DND-41 (cell line): ENCODE data around the gene RNU1-4.
"Not testable (repeated sequence)": the region's sequence is repeated elsewhere in the genome, so short reads cannot be mapped to it uniquely, and the experiment has no call there.

Experiments
- ATAC-seq: fragments of 200-7000 bp; cut with Tn5 transposase; 3 replicates; pipeline ENCODE4 v1.9.1; 2021; ENCODE audit warnings: low read depth; ENCODE audit not compliant: insufficient read depth
- DNase-seq: peaks from one replicate; pipeline ENCODE4 v3.0.0-alpha.2; 2020
- H2AFZ ChIP-seq: 2 replicates; pipeline ENCODE4 v1.6.0; 2012; ENCODE audit warnings: low read depth, low read length
- H3K27ac ChIP-seq: 2 replicates; pipeline ENCODE4 v1.5.1; 2012; ENCODE audit warnings: low read length, inconsistent platforms
- H3K27me3 ChIP-seq: fragments of 200-600 bp; sonication (generic); 2 replicates; pipeline ENCODE4 v1.6.0; 2012; ENCODE audit warnings: low read length, mild to moderate bottlenecking, inconsistent platforms; ENCODE audit not compliant: insufficient read depth, poor library complexity
- H3K36me3 ChIP-seq: 2 replicates; pipeline ENCODE4 v1.5.1; 2012; ENCODE audit warnings: low read length, inconsistent platforms; ENCODE audit not compliant: insufficient read depth
- H3K4me1 ChIP-seq: 2 replicates; pipeline ENCODE4 v1.5.1; 2012; ENCODE audit warnings: mild to moderate bottlenecking, low read length; ENCODE audit not compliant: insufficient read depth
- H3K4me2 ChIP-seq: 2 replicates; pipeline ENCODE4 v1.6.0; 2012; ENCODE audit warnings: mild to moderate bottlenecking, moderate library complexity, low read length, inconsistent platforms; ENCODE audit not compliant: insufficient read depth
- H3K4me3 ChIP-seq, 2 experiments: fragments of 200-600 bp in 1 of 2; shearing (Covaris generic) in 1 of 2; 2 replicates each; pipeline ENCODE4 v1.5.1; 2012 to 2016; ENCODE audit warnings: inconsistent platforms in 2 of 2, low read length in 2 of 2, mild to moderate bottlenecking in 2 of 2, low read depth in 1 of 2, moderate library complexity in 1 of 2
- H3K79me2 ChIP-seq: 2 replicates; pipeline ENCODE4 v1.6.0; 2012; ENCODE audit warnings: low read length, inconsistent platforms; ENCODE audit not compliant: insufficient read depth
- H3K9ac ChIP-seq: 2 replicates; pipeline ENCODE4 v1.6.0; 2012; ENCODE audit warnings: low read depth, mild to moderate bottlenecking, inconsistent platforms, low read length, moderate library complexity
- H3K9me3 ChIP-seq: 2 replicates; pipeline ENCODE4 v1.5.1; 2012; ENCODE audit warnings: low read length, moderate library complexity, mild to moderate bottlenecking, inconsistent platforms; ENCODE audit not compliant: insufficient read depth, severe bottlenecking
- H4K20me1 ChIP-seq: 2 replicates; pipeline ENCODE4 v1.6.0; 2012; ENCODE audit warnings: low read length; ENCODE audit not compliant: insufficient read depth

The RNU1-4 gene

DNA sequence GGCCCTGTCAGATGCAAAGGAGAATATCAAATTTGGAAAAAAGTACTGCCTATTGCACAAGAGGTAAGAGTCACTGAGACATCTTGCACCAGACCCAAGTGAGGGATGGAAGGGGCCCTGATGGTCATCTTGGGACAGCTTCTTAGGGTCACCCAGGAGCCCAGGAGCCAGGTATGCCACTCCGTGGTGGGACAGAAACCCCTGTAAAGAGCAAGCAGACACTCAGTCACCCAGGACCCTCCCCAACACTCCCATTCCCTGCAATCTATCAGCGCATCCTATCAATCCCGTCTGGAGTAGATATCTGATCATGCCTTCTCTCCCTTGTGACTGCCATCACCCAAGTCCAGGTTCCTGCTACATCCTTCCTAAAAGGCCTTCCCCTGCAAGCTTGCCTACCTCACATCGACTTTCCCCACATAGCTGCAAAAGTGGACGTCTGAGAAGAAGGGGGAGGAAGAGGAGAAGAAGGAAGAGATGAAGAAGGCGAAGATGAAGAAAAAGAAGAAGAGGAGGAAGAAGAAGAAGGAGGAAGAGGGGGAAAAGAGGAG is 30.7 kb downstream of the RNU1-4 start:
- H3K27ac ChIP-seq, ATAC-seq, H3K9me3 ChIP-seq, H3K4me2 ChIP-seq, DNase-seq, H3K79me2 ChIP-seq, H3K27me3 ChIP-seq, H3K4me3 ChIP-seq, H3K9ac ChIP-seq, H2AFZ ChIP-seq, H3K4me1 ChIP-seq, H4K20me1 ChIP-seq, H3K36me3 ChIP-seq: not testable (repeated sequence)

- not testable (repeated sequence) for DNase-seq, H3K27me3 ChIP-seq, H3K9me3 ChIP-seq, ATAC-seq, H3K4me3 ChIP-seq, H3K79me2 ChIP-seq, H2AFZ ChIP-seq, H3K4me2 ChIP-seq, H3K27ac ChIP-seq, H3K36me3 ChIP-seq, H3K4me1 ChIP-seq, H3K9ac ChIP-seq, H4K20me1 ChIP-seq
Observed at GRCh38 chr1:16772275-16773204, 32.2 kb downstream of the RNU1-4 start.

DNA sequence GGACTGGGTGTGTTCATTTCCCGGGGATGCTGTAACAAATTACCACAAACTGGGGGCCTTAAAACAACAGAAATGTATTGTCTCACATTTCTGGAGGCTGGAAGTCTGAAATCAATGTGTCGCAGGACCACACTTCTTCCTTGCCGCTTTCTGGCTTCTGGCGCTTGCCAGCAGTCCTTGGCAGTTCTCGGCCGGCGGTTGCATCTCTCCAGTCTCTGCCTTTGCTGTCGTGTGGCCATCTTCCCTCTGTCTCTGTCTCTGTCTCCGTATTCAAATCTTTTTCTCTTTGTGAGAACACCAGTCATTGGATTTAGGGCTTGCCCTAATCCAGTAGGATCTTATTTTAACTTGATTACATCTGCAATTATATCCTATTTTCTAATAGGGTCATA is 32.9 kb downstream of the RNU1-4 start:
- H3K4me3 ChIP-seq, ATAC-seq, H3K9me3 ChIP-seq, H3K4me2 ChIP-seq, H3K4me1 ChIP-seq, H4K20me1 ChIP-seq, H3K79me2 ChIP-seq, DNase-seq, H3K27ac ChIP-seq, H3K36me3 ChIP-seq, H3K27me3 ChIP-seq, H2AFZ ChIP-seq, H3K9ac ChIP-seq: not testable (repeated sequence)

DNA sequence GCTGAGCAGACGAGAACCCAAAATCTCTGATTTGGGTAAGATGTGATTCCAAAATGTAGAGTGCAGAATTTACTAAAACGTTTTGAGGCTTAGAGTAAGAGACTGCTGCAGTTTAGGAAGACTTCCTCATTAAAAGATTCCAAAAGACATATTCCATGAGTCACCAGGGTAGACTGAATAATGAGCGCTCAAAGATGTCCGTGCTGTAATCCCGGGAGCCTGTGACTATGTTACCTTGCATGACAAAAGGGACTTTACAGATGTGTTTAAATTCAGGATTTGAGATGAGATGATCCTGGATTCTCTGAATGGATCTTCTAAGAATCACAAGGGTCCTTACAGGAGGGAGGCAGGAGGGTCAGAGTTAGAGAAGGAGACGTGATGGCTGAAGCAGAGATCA is 33.4 kb downstream of the RNU1-4 start:
- H3K4me2 ChIP-seq, H3K36me3 ChIP-seq, H3K4me1 ChIP-seq, H3K27ac ChIP-seq, H3K4me3 ChIP-seq, H2AFZ ChIP-seq, H3K9ac ChIP-seq, DNase-seq, H3K27me3 ChIP-seq, H4K20me1 ChIP-seq, H3K9me3 ChIP-seq, ATAC-seq, H3K79me2 ChIP-seq: not testable (repeated sequence)

DNA sequence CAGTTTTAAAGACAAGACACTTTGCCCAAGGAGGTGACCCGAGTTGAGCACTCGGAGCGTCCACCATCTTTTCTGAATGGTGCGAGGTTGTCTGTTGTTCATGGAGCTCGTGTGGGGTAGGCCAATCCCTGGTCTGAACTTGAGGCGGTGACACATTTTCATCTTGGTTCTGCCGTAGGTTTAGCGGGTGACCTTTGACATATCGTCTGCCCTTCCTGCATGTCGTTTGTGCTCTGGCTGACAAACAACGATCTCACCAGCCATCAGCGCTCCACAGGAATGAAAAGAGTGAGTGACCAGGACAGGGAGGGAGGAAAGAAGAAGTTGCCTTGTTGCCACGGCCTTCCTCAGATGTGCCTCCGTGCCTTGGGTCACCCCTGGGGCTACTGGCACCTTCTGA is 34.5 kb downstream of the RNU1-4 start:
- H2AFZ ChIP-seq, H4K20me1 ChIP-seq, ATAC-seq, H3K4me1 ChIP-seq, H3K4me3 ChIP-seq, H3K36me3 ChIP-seq, H3K27me3 ChIP-seq, H3K79me2 ChIP-seq, H3K9ac ChIP-seq, H3K27ac ChIP-seq, DNase-seq, H3K9me3 ChIP-seq, H3K4me2 ChIP-seq: not testable (repeated sequence)

DNA sequence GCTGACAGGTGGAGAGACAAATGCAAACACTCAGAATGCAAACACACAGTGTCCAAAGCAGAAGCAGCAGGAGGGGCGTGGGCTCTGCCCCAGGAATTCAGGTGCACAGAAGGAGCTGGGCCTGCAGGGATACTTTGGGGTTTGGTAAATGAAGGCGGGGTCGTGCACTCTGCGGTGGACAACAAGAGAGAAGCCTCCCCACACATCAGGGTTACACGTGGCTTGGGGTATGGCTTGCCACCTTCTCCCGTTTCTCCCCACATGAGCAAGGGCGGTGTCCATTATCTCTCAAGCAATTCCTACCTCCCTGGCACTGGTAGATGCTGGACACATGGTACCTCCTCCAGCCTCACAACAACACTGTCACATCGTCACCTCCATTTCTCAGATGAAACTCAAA is 35.0 kb downstream of the RNU1-4 start:
- not testable (repeated sequence) for ATAC-seq, H3K4me2 ChIP-seq, H3K4me3 ChIP-seq, H3K27ac ChIP-seq, H3K9ac ChIP-seq, H2AFZ ChIP-seq, H3K79me2 ChIP-seq, H3K9me3 ChIP-seq, H4K20me1 ChIP-seq, H3K36me3 ChIP-seq, DNase-seq, H3K27me3 ChIP-seq, H3K4me1 ChIP-seq

- H3K4me1 ChIP-seq, H3K4me3 ChIP-seq, H2AFZ ChIP-seq, H3K36me3 ChIP-seq, H3K9ac ChIP-seq, H3K27ac ChIP-seq, DNase-seq, H3K9me3 ChIP-seq, H3K4me2 ChIP-seq, H4K20me1 ChIP-seq, H3K27me3 ChIP-seq, ATAC-seq, H3K79me2 ChIP-seq: not testable (repeated sequence)
Observed at GRCh38 chr1:16776248-16776647, 35.9 kb downstream of the RNU1-4 start.

DNA sequence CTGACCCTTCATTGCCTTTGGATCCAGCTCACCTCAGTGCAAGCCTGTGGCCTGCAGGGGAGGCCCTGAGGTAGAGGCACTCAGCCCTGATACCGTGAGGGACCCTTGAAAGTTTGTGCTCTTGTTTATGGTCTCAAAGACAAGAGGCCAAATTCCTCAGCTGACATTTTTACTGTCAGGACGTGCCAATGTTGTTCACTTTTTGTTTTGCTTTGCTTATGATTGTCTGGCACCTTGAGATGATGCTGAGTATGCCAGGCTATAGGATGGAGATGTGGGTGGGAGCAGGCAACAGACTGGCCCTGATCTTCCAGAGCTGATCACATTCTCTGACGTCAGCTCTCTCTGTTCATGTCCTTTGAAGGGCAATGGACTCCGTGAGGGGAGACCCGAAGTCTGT is 36.5 kb downstream of the RNU1-4 start:
- H2AFZ ChIP-seq, H4K20me1 ChIP-seq, H3K9ac ChIP-seq, H3K27ac ChIP-seq, ATAC-seq, H3K4me1 ChIP-seq, H3K9me3 ChIP-seq, H3K4me3 ChIP-seq, H3K36me3 ChIP-seq, H3K79me2 ChIP-seq, H3K27me3 ChIP-seq, DNase-seq, H3K4me2 ChIP-seq: not testable (repeated sequence)
